Measurements from ENCODE around the gene UBR2.
A peak's percentile ranks its signal among the peaks of the same experiment; 100 is the strongest.
"Not testable (repeated sequence)": the region's sequence is repeated elsewhere in the genome, so short reads cannot be mapped to it uniquely, and the experiment has no call there.

The UBR2 gene

DNA sequence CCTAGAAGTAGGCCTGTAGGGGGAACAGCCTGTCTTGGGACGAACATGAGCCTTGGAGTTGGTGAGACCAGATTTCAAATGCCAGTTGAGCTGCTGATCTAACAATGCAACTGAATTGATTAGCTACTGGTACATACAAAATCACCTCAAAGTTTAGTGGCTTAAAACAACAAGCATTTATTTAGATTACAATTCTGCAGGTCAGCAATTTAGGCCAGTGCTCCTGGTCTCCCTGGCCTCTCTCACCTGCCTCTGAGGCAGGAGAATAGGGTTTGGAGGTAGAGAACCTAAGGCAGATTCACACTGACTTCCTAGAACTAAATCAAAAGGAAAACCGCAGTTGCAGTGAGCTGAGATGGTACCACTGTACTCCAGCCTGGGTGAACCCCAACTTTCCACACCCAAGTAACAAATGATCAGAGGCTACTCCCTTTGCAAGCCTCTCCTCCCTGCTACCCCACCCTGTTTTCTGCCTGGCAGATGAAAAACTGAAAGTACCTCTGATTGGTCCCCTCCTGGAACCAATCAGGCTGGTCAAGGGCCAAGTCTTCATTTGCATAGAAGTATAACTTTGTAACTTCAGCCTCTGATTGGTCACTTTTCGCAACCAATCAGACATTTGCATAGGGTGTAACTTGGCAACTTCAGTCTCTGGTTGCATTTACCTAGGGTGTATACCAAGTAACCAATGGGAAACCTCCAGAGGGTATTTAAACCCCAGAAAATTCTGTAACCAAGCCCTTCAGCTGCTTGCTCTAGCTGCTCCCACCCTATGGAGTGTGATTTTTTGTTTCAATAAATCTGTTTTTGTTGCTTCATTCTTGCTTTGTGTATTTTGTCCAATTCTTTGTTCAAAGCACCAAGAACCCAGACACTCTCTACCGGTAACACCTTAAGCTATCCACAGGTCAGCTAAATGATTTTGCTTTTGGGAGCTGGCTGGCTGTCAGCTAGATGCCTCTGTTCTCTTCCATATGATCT is 8.1 kb upstream of the UBR2 start:
- DNase-seq (ENCODE audit: low read depth, low spot score): no peak

DNA sequence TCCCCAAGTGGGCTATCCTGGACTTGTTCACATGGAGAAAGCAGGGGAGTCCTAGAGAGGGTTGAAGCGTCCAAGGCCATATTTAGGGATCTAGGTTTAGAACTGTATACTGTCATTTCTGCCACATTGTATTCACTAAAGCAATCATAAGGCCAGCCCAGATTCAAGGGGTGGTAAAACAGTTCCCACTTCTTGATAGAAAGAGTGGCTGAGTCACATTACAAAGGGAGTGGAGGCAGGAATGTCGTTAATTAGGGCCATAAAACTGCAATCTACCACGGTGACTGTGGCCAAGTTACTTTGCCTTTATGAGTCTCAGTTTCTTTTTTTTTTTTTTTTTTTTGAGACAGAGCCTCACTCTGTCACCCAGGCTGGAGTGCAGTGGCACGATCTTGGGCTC is 7.4 kb upstream of the UBR2 start:
- no peak for DNase-seq (ENCODE audit: low read depth, low spot score)

DNA sequence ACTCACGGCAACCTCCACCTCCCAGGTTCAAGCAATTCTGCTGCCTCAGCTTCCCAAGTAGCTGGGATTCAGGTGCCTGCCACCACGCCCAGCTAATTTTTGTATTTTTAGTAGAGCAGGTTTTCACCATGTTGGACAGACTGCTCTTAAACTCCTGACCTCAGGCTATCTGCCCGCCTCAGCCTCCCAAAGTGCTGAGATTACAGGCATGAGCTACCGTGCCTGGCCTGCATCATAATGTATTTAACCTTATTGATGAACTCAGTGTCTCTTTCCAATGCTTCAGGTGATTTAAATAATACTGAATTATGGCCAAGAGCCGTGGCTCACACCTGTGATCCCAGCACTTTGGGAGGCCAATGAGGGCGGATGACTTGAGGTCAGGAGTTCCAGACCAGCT is 4.6 kb upstream of the UBR2 start:
- DNase-seq (ENCODE audit: low read depth, low spot score): not testable (repeated sequence)

DNA sequence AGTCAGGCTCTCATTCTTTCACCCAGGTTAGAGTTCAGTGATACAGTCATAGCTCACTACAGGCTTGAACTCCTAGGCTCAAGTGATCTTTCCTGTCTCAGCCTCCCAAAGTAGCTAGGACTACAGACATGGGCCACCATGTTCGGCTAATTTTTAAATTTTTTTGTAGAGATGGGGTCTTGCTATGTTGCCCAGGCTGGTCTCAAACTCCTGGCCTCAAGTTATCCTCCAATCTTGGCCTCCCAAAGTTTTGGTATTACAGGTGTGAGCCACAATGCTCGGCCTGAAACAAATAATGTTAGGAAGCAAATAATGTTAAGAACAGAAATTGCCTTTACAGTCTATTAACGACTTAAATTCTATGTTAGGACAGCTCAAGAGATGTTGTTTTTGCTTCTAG is 1.8 kb upstream of the UBR2 start:
- DNase-seq (ENCODE audit: low read depth, low spot score): no peak

DNA sequence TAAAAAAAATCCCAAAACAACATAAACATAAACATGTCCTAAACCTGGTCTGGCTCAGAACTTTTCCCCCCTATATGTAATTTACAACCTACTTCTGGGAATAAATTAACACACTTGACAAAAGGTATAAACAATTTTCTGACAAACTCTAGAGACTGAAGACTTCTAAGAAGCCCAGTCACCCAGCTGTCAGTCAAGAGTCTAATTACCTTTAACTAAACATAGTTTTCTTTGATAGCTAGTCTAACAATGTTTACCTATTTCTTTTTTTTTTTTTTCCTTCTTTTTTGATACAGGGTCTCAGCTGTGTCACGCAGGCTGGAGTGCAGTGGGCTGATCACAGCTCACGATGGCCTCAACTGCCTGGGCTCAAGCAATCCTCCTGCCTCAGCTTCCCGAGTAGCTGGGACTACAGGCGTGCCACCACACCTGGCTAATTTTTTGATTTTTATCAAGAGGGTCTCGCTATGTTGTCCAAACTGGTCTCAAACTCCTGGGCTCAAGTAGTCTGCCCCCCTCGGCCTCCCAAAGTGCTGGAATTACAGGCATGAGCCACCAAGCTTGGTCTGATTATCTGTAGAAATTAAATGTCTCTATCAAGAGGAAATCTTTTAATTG is 932 bp upstream of the UBR2 start:
- no peak for DNase-seq (ENCODE audit: low read depth, low spot score)

- DNase-seq (ENCODE audit: low read depth, low spot score): no peak
Measured at GRCh38 chr6:42564506-42564825, 637 bp downstream of the UBR2 start.

GRCh38 chr6:42565823-42566613 is 2.2 kb downstream of the UBR2 start:
- no peak for DNase-seq (ENCODE audit: low read depth, low spot score)

DNA sequence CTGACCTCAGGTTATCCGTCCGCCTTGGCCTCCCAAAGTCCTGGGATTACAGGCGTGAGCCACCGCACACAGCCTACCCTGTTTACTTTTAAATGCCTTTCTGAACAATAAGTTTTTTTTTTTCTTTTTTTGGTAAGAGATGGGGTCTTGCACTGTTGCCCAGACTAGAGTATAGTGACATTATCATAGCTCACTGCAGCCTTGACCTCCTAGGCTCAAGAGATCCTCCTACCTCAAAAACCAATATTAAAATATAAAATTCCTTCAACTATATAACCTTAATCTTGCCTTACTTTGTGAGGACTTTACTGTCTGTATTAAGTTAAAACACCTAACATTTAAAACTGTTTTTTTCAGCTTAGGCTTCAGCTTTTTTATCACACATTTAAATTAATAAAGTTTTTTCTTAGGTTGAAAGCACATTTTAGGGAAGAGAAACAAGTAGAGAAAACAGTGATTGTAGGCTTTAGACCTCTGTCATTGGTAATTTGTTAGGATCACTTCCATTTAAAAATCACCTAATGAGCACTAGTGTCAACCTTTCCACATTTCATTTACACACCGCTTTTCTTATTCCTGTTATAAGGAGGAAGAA is 2.9 kb downstream of the UBR2 start:
- DNase-seq (ENCODE audit: low read depth, low spot score): no peak

- not testable (repeated sequence) for DNase-seq (ENCODE audit: low read depth, low spot score)
Measured at GRCh38 chr6:42567237-42567636, 3.4 kb downstream of the UBR2 start.

DNA sequence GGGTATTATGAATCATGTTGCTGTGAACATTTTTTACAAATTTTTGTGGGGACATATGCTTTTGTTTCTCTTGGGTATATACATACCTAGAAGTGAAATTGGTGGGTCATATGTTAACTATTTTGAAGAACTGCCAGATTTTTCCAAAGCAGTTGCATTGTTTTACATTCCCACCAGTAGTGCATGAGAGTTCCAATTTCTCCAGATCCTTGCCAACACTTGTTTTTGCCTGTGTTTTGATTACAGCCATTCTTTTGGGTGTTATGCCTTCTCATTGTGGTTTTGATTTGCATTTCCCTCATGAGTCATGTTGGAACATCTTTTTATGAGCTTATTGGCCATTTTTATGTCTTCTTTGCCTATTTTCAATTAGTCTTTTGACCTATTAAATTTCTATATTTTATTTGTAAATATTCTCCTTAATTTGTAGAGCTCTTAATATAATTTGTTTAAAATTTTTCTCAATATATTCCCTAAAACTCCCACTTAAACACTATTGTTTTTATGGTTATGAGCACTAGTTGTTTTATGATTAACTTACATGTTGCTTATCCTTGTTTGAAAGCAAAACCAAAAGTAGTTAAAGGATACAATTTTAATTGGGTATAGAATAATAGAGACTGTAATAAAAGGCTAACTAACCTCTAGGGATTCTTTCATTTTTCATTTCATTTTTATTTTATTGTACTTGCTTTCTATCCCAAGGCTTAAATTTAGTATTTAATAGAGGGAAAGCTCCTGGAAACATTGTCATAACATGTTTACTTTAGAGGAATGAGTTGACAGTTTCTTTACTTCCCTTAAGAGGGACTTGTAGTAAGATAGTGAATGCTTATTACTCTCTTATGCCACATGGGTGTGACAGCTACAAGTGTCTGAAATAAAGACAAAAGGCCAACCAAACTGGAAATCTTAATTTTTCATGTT is 5.5 kb downstream of the UBR2 start:
- peak; percentile 89 for DNase-seq (ENCODE audit: low read depth, low spot score)

- DNase-seq (ENCODE audit: low read depth, low spot score): no peak
Measured at GRCh38 chr6:42571611-42572342, 7.9 kb downstream of the UBR2 start.

- no peak for DNase-seq (ENCODE audit: low read depth, low spot score)
Measured at GRCh38 chr6:42572523-42572922, 8.7 kb downstream of the UBR2 start.

GRCh38 chr6:42576538-42576937 is 12.7 kb downstream of the UBR2 start:
- not testable (repeated sequence) for DNase-seq (ENCODE audit: low read depth, low spot score)

DNA sequence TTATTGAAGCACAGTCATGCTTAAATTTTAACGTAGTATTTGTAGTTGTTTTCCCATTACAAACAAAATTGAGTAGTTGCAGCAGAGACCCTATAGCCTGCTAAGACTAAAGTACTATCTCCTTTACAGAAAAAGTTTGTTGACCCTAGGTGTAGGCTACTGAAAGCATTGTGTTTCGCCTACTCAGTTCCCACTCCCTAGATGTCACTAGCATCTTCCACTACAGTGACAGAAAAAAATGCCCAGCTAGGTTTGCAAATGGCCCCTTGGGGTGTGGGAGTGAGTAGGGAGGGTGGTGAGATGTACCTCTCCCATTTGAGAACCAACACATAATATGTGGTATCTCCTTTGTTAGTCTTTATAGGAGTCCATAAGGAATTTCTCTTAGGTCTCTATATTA is 34.5 kb downstream of the UBR2 start:
- no peak for DNase-seq (ENCODE audit: low read depth, low spot score)

DNA sequence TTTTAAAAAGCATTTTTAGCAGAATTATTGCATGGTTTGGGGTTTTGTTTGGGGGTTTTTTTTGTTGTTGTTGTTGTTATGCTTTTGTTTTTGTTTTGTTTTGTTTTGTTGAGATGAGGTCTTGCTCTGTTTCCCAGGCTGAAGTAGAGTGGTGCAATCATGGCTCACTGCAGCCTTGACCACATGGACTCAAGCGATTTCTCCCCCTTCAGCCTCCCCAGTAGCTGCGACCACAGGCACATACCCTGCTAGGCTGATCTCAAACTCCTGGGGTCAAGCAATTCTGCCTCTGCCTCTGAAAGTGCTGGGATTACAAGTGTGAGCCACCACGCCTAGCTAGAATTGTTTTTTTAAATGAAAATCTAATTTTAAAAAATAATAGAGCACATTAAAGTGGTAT is 35.7 kb downstream of the UBR2 start:
- DNase-seq (ENCODE audit: low read depth, low spot score): peak; percentile 9

GRCh38 chr6:42604150-42604549 is 40.3 kb downstream of the UBR2 start:
- DNase-seq (ENCODE audit: low read depth, low spot score): peak; percentile 5

DNA sequence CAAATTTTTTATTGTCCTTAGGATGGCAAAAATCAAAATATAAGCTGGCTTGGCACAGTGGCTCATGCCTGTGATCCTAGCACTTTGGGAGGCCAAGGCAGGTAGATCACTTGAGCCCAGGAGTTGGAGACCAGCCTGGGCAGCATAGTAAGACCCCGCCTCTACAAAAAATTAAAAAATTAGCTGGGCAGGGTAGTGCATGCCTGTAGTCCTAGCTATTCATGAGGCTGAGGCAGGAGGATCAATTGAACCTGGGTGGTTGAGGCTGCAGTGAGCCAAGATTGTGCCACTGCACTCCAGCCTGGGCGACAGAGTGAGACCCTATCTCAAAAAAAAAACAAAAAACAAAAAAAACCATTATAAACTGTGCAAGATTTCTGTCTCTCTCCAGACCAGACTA is 40.9 kb downstream of the UBR2 start:
- not testable (repeated sequence) for DNase-seq (ENCODE audit: low read depth, low spot score)

- no peak for DNase-seq (ENCODE audit: low read depth, low spot score)
Measured at GRCh38 chr6:42610416-42610815, 46.6 kb downstream of the UBR2 start.

GRCh38 chr6:42615518-42615917 is 51.7 kb downstream of the UBR2 start:
- no peak for DNase-seq (ENCODE audit: low read depth, low spot score)

DNA sequence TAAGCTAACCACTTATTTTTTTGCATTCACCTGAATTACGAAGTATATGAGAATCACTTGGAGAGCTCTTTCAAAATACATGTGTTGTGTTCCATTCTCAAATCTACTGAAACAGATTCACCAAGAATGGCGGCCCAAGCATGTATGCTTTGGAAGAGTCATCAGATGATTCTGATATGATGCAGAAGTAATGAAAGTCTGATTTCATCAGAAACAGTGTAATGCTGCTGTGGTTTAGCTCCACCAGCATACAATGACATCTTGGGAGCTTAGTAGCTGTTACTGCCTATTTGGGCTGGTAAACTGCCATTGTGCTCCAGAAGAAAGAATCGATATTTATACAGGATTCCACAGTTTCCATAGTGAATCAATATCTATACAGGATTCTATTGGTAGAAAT is 52.9 kb downstream of the UBR2 start:
- DNase-seq (ENCODE audit: low read depth, low spot score): peak; percentile 3
